ENCODE measurements around the gene TRAP1.
A peak's percentile ranks its signal among the peaks of the same experiment; 100 is the strongest.
"Not testable (repeated sequence)": the region's sequence is repeated elsewhere in the genome, so short reads cannot be mapped to it uniquely, and the experiment has no call there.

The TRAP1 gene

DNA sequence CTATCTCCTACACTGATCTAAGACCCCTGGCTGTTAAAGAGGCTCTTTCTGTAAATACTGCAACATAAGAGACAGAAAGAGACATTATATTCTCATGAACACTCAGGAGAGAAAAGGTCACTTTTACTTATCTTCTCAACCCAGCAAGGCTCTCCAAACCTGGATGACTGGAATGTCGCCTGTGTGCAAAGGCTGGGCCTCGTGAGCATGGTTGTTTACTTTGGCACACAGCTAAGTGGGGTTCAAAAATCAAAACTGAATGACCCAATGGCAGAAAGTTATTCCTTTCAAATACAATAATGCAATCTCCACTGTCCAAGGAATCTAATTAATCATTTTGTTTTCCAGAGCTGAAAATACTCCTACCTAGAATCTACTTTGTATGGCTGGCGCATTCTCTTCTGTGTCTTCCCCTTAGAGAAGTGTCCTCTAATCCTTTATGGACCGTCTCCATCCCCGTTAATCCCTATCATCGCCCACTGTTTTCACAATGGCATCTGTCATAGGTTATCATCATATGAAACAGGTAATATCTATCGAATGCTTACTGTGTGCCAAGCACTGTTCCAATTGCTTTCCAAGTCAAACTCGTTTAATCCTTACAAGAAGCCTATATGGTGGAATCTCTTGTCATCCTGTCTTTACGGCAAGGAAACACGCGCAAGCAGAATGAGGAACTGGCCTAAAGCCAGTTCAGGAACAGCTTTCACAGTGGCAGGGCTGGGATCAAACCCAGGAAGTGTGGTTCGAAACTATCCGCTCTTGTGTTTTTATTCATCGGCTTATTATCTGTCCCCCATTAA, 107.2 kb downstream of the TRAP1 start:
- Histone ChIP-seq H3K27me3 (ENCODE audit: insufficient read depth, low read depth) (no peaks in the 10 kb centered on the region), H2AFZ (ENCODE audit: low read depth) (no peak overlapping the region), H3K4me1 (ENCODE audit: low read depth, poor library complexity, severe bottlenecking) (peaks cover 16% of the 10 kb centered on the region), H3K9ac (no peak overlapping the region), H3K79me2 (ENCODE audit: insufficient read depth, low read depth) (peaks cover 32% of the 10 kb centered on the region; the same call in 1 of the 2 replicates), H4K20me1 (ENCODE audit: insufficient read depth) (no peaks in the 10 kb centered on the region), H3K4me2 (peak overlapping the region; percentile 72), H3K27ac (no peak overlapping the region), H3K36me3 (ENCODE audit: insufficient read depth) (no peaks in the 10 kb centered on the region), H3K4me3 (IDR thresholded peaks at IDR 0.05; ENCODE audit: insufficient read depth, low read depth, low read length) (no peak overlapping the region)
- no peak for TF ChIP-seq CTCF (conservative IDR thresholded peaks at IDR 0.05; ENCODE audit: low read depth, low read length)

- H3K27ac ChIP-seq; H3K36me3 ChIP-seq (ENCODE audit: insufficient read depth): not testable (repeated sequence)
- peaks cover 24% of the 10 kb centered on the region; the same call in 1 of the 2 replicates for H3K79me2 ChIP-seq (ENCODE audit: insufficient read depth, low read depth)
Measured at GRCh38 chr16:3608976-3609375, 108.3 kb downstream of the TRAP1 start.

GRCh38 chr16:3608069-3608468, 109.3 kb downstream of the TRAP1 start:
- TF ChIP-seq CTCF (conservative IDR thresholded peaks at IDR 0.05; ENCODE audit: low read depth, low read length), result no peak
- 0 out of 2 replicates have a peak, but pooled peaks cover 3% of the 10 kb centered on the region for H3K36me3 ChIP-seq (ENCODE audit: insufficient read depth)
- H3K79me2 ChIP-seq (ENCODE audit: insufficient read depth, low read depth), result peaks cover 15% of the 10 kb centered on the region; the same call in 1 of the 2 replicates
- no peak overlapping the region for H3K27ac ChIP-seq
- no peak overlapping the region for H2AFZ ChIP-seq (ENCODE audit: low read depth)
- H3K27me3 ChIP-seq (ENCODE audit: insufficient read depth, low read depth), result no peaks in the 10 kb centered on the region
- H3K4me2 ChIP-seq, result no peak overlapping the region
- no peaks in the 10 kb centered on the region for H4K20me1 ChIP-seq (ENCODE audit: insufficient read depth)
- H3K4me1 ChIP-seq (ENCODE audit: low read depth, poor library complexity, severe bottlenecking), result peaks cover 13% of the 10 kb centered on the region
- no peak overlapping the region for H3K9ac ChIP-seq
- H3K4me3 ChIP-seq (IDR thresholded peaks at IDR 0.05; ENCODE audit: insufficient read depth, low read depth, low read length), result no peak overlapping the region

More at GRCh38 chr16:3608976-3609375, 108.3 kb downstream of the TRAP1 start:
- H3K9ac ChIP-seq; H3K4me3 ChIP-seq (IDR thresholded peaks at IDR 0.05; ENCODE audit: insufficient read depth, low read depth, low read length); H2AFZ ChIP-seq (ENCODE audit: low read depth); H3K27me3 ChIP-seq (ENCODE audit: insufficient read depth, low read depth); H4K20me1 ChIP-seq (ENCODE audit: insufficient read depth); H3K4me2 ChIP-seq: not testable (repeated sequence)
- H3K4me1 ChIP-seq (ENCODE audit: low read depth, poor library complexity, severe bottlenecking), result peaks cover 16% of the 10 kb centered on the region

All from KMS-11 (cell line).